GM12891 (cell line): ENCODE measurements around the gene C16orf74.

ENCODE experiments used
- POLR2A ChIP-seq: IDR thresholded peaks from 2 replicates; pipeline ENCODE4 v1.6.1; 2011; ENCODE audit warnings: low read depth, low read length, control low read depth
- POLR2AphosphoS5 ChIP-seq: IDR thresholded peaks from 2 replicates; pipeline ENCODE4 v1.6.1; 2011; ENCODE audit warnings: low read depth, low read length, control low read depth
- POU2F2 ChIP-seq: IDR thresholded peaks from 2 replicates; pipeline ENCODE4 v1.6.1; 2011; ENCODE audit warnings: low read depth, mild to moderate bottlenecking, control low read depth, low read length, moderate library complexity

GRCh38 chr16:85698935-85699558, 51.8 kb downstream of the C16orf74 start:
- TF ChIP-seq POLR2AphosphoS5: no peak
- no peak for TF ChIP-seq POLR2A
- TF ChIP-seq POU2F2: no peak
